GM21367 (cell line): Measurements from ENCODE around the gene ZNF467.

Experiments used
- ATAC-seq: cut with Tn5 transposase; IDR thresholded peaks from one replicate; pipeline ENCODE4 v1.9.1; 2021; ENCODE audit not compliant: unreplicated experiment

The ZNF467 gene

DNA sequence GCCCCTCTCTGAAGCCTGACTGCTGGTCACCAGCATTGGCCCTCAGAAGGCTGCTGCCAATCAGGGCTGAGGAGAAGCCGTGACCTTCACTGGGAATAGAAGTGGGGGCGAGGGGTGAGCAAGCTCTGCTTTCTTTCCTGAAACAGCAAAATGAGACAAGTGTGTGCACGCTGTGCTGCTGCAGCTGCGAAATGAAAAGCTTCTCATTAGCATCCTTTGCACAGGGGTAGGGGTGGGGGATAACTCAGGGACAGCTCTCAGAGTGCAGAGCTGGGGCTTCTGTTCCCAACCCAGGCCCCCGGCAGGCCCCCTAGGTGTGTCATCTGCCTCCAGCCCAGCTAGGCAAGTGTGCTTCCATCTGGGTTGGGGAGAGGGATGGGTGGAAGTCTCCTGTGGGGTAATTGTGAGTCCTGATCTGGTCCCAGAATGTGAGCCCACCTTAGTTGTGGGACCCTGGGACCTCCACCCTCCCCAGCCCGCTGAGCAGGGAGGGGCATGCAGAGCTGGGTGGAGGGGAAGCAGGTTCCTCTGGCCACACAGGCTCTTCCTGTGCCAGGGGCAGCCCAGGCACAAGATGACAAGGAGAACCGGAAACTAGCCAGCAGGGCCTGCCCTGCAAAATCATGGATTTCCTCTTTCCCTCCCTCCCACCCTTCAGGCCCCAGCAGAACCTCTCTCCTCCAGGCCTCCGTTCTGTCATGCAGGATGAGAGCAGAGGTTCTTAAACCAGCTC is 22.2 kb downstream of the ZNF467 start:
- ATAC-seq: no peak

DNA sequence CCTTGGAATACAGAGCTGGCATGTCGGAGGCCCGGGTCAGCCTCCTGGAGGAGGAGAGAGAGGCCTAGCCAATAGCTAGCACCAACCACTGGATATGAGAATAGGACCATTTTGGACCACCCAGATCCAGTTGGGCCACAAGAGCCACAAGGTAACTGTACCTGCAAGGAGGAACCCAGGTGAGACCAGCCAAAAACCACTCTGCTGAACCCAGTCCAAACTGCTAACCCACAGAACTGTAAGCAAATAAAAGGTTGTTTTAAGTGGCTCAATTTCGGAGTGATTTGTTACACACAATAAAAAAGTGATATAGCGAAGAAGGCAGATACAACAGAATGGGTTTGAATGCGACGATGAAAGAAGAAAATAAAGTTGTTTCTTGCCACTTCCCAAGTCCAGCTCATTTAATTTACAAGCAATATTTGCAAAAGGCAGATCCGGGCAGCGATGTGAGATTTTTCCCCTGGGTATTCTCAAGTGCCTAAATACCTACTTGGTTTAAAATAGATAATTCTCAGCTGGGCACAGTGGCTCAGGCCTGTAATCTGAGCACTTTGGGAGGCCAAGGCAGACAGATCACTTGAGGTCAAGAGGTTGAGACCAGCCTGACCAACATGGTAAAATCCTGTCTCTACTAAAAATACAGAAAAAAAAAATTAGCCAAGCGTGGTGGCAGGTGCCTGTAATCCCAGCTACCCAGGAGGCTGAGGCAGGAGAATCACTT is 23.1 kb downstream of the ZNF467 start:
- ATAC-seq: no peak

DNA sequence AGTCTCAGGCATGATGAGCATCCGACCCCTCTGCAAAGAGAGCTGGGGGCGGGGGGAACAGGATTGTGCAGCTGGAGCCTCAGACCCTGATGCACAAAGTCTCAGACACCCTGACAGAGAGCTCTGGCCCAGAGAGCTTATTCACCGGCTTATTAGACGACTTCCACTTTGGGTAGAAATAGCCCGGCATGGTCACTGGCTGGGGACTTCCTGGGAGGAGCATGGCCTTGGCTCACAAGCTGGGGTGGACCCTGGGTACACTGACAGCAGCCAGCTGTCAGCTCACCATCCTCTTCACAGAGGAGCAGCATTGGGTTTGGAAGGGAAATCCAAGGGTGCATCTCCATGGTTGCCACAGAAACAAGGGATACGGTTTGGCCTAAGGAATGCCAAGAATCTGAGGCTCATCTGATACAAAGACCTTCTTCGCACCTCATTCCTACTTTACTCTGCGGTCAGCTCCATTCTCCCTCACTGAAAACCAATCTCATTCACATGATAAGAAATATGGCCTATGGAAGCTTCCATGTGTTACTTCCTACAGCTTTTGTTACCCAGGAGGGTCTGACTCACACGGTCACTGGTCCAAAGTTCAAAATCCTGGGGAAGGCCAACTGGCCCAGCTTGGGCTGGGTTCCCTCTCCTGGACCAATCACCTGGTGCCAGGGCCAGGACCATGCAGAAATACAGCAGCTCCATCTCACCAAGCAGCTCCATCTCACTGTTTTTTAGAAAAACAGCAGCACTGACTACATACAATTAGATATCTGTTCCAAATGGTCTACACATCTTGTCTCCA is 25.1 kb downstream of the ZNF467 start:
- no peak for ATAC-seq

DNA sequence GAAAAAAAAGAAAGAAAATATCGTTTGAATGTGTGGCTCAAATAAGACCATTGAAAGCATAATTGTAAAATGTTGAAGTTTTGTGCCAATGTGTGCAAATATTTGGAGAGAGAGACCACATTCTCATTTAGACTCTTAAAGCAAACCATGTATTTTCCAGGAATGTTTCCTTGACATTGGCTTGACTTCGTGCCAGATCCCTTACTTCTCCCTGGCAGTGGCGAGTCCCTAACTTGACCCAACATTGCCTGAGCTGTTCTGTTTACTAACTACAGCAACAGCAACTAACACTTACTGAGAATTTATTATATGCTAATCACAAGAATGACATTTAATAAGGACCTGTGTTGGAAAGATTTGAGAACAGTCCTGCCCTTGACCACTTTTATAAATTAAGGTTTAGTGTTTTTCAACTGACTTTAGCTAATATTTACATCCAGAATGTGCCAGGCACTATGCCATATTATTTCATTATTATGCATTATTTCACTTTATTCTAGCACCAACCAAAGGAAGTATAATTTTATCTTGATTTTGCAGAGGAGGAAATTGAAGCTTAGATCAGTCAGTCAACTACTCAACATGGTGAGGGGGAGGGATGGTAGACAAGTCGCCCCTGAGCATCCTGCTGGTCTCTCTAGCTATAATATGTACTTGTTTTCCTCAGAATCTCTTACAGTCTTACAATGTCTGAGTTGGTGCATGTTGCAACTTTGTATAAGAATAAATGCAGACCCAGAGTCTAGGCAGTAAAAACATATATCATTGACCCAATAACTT is 29.7 kb downstream of the ZNF467 start:
- no peak for ATAC-seq

DNA sequence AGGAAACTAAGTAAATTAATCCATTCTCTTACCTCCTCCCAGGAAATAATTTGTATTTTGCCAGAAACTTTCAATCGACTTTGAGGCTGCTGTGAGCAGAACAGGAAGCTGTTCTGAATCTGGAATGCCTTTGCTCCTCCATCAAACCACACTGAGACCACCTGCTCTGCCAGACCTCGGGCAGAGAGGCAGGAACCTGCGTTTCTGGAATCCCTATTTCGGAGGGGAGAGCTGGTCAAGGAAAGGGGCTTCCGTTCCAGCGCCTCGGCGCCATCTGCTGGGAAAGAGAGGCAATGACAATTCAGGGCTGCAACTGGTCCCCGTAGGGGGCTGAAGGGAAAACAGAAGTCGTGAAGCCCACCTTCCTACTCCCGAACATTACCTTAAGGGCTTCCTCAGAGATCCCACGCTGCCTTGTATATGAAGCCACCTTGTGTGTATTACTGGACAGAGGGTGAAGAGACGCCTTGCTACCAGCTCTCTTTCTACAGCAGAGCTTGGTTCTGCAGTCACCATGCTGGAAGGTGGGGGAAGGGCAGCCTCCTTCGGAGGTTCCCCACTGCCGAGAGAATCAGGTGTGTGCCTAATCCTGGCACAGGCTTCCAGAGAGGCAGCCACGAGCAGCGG is 31.2 kb downstream of the ZNF467 start:
- no peak for ATAC-seq

DNA sequence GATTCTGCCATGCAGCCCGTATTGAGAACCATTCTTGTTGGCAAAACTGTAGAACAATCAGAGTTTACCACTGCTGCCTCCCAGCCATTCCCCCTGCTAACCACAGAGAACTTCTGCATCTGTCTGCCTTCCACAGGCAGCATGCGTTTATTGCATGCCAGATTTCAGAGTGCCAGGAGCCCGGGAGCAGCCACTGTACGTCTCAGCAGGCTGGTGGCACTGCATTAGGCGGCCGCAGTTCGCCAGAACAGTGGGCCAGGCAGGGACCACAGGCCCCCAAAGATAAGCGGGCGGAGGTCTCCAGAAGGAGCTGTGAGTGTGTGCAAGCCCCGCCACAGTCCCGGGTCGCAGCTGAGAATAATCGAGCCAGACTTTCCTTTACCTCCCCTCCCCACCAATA is 31.8 kb downstream of the ZNF467 start:
- no peak for ATAC-seq

DNA sequence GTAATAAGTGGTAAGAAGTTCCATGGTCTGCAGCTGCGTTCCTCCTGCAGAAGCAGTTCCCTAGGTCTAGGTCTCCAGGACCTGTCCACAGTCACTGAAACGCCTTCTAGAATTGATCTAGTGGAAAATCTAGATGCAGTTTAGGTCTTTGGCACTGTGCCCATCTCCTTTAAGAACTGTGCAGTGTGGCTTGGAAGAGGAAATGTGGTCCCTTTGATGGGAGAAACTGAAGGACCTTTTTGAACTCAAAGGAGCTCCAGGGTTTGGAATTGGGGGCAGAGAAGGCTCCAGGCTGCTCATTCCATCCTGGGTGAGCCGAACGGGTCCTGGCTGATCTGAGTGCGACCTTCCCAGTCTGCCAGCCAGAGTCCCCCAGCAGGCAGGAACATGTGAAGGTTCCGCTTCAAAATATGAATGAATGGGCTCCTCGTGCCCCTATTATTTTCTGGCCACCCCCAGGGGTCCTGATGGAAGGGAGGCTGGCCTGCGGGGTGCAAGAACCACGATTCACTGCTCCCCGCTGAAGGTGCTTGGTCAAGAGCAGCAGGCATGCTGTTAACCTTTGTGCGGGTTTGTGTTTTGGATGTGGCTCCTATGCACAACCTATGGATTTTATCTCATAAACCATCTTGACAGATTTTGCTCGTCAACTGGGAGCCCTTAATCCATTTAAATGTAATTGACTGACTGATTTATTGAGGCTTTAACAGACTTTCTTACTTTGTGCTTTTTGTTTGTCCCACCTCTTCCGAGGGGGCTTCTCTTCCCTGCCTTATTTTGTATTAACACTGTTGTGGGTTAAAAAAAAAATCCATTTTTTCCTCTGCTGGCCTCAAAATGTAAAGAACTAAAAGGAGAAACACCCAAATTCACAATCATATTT is 36.7 kb downstream of the ZNF467 start:
- ATAC-seq: no peak

DNA sequence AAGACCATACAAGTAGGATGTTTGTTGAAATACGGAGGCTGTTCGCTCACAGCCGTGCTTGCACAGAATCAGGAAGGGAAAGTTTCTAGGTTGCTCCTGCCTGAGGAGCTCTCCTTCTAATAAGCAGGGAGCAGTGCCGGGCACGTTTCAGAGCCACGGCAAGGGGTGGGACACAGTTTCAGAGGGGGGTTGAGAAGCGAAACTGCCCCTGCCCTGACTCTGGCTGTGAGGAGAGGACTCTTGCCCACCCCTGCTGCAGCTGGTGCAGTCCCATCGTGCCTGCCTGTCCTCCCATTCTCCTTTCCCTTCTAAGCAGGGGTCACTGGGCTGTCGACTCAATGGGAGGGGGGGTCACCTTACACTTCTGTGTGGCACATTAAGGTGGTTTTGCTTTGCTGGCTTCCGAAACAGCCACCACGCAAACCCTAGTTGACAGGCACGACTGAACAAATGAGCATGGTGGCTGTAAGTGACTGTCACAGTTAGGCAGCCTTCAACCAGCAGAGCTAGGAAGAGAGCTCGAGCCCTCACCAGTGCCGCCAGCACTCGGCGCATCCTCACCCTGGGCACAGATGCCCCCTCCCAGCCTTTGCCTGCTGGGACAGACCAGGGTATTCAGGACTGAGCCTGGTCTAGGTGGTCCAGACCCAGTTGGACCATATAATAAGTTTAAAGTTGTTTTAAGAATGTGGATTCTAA is 37.5 kb downstream of the ZNF467 start:
- ATAC-seq: no peak

DNA sequence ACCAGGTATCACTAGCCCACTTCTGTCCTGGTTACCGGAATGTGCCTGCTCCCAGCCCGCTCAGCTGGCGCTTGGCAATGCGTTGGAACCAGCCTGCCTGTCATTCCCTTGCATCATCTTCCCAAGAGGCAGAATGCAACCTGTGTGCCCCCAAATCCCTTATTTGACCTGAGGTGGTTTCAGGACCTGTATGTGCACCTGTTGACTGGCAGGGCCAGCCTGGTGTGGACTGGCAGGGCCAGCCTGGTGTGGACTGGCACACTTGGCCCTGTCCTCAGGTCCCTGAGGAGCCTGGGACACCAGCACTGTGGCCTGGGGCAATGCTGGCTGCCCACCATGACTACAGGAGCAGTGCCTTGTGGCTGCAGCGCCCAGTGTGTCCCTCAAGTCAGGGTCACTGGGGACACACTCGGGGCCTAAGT is 38.2 kb downstream of the ZNF467 start:
- no peak for ATAC-seq

DNA sequence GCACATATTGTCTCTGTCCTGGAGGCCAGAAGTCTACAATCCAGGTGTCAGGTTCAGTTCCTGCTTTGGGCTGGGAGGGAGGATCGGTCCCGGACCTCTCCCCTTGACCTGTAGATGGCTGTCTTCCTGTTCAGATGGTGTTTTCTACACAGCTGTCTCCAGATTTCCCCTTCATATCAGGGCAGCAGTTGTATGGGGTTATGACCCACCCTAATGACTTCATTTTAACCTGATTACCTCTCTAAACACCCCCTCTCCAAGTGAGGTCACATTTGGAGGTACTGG is 38.7 kb downstream of the ZNF467 start:
- ATAC-seq: no peak

DNA sequence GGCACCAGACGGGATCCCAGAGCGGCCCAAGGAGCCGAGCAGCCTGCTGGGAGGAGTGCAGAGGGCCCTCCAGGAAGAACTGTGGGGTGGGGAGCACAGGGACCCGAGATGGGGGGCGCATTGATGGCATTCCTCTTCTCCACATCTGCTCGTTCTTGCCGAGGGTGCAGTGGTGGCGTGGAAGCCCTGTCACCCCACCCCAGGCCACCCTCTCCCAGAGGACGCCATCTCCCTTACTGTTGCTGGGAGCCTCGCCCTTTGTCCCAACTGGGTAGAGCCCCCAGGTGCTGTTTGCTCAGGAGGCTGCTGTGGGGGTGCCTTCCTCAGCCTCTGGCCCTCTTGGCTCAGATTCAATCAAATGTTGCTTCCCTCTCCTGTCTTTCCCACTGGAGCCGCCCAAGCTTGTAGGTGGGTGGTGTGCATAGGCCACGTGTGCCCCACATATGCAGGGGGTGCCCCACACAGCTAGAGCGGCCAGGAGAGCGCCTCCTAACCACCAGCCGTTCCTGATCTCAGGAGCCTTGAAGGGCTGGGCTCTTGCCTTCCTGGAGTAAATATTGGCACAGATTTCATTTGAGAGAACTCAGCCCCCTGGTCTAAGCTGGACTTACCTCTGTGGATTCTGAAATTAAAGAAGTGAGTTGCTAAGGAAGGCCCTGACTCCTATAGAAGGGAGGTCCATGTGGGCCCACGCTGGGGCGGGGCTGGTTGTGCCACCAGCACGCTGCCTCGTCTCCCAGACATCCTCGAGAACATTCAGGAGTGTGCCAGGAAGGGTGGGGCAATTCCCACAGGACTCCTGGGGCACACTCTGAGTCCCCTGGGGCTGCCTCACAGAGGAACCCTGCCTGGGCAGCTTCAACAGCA is 39.2 kb downstream of the ZNF467 start:
- no peak for ATAC-seq

DNA sequence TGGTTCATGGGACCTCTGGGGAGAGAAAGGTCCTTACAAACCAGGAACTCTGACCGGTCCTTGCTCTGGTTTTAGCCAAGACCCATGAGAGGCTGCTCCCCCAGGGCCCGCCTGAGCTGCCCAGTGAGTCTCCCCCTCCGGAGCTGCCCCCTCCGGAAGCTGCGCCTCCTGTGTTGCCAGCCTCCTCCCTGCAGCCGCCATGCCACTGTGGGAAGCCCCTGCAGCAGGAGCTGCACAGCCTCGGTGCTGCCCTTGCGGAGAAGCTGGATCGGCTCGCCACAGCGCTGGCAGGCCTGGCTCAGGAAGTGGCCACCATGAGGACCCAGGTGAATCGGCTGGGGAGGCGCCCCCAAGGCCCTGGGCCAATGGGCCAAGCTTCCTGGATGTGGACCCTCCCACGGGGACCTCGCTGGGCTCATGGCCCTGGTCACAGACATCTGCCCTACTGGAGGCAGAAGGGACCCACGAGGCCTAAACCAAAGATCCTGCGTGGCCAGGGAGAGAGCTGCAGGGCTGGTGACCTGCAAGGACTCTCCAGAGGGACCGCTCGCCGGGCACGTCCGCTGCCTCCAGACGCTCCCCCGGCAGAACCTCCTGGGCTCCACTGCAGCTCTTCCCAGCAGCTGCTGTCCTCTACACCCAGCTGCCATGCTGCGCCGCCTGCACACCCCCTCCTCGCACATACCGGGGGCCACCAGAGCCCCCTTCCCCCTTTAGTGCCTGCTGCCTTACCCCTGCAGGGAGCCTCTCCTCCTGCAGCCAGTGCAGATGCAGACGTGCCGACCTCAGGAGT is 40.1 kb downstream of the ZNF467 start:
- ATAC-seq: no peak

DNA sequence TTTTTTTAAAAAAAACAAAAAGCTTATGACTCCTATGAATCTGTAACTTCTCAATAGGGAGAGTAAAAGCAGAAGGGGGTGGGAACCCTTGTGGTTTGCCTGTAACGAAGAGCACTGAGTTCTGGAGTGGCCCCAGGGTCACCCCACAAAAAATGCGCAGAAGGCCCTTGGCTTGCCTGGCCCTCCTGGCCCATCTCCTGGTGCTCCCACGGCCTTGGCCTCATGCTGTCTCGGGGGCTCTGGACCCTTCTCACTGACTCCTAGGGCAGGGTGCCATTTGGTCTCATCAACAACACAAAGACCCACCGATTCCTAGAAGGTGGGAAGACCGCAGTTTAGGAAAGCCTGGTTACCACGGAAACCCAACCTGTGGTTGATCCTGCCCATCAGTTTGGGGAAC is 40.8 kb downstream of the ZNF467 start:
- no peak for ATAC-seq

DNA sequence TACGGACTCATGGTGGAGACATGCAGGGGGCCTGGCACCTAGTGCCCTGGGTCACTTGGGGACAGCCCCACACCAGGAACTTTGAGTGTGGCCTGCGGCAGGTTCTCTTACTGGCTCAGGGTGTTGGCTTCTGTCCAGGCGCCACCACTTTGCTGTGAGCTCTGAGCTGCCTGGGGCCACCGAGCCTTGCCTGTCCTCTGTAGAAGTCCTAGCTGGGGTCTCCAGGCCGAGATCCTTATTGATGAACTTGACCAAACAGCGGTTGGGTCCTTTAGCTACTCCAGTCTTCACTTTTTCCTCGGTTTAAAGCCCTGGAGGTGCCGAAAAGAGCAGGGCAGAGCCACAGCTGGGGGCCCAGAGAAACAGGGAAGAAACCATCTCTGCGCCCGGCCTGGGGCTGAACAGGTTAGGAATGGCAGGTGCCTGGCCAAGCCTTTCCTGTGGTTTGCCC is 41.3 kb downstream of the ZNF467 start:
- ATAC-seq: no peak

DNA sequence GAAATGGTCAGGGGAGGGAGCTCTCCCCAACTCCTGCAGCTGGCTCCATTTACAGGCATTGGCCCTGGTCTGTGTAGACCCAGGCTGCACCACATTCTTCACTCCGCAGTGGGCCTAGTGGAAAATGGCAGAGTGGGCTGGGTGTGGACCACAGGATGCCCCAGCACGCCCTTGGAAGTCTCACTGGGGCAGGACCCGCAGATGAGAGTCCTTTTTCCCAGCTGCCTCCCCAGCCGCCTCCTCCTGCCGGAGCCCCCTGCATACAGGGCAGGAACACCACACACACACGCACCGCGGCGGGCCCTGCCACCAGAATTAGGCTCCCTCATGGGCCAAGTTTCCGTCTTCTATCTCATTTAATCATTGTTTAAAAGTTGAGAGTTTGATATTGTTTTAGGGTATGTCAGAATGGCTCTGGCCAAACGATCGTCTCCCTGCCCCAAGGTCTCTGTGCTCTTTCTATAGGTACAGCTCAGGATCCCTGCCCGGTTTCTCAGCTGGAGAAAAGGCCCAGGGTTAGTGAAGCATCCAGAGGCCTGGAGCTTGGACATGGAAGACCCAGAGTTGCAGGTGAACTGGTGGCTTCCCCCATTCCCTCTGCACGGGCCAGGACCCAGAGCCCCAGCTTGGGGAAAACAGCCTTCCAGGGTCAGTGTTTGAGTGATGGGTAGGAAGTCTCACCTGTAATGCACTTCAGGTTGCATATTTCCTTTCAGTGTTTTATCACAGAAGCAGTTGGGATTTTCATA is 42.0 kb downstream of the ZNF467 start:
- ATAC-seq: no peak

DNA sequence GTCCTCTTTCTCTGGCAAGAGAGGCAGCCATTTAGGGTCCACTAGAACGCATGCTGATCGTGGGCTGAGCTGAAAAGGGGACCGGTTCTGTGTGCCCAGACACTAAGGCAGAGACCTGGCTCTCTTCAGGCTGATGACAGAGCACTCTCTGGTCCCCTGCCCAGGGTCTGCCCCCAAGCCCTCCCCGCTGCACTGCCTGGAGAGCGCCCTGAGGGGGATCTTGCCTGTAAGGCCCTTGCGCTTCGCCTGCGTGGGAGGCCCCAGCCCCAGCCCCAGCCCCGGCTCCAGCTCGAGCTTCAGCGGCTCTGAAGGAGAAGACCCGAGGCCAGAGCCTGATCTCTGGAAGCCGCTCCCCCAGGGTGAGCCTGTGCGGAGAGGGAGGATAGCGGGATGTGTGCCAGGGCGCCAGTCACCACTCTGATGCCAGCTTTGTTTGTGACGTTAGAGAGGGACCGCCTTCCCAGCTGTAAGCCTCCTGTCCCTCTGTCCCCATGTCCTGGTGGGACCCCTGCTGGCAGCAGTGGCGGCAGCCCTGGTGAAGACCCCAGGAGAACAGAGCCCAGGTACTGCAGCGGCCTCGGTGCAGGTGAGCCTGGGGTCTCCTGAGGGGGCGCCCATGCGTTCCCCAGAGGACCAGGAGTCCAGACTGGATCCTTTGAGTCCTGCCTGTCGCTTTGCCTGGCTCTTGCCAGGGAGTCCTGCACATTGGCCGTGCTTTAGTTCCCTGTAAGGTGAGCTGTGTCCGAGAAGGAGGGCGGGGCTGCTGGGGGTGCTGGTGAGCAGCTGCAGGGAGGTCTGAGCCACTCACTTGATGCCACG is 43.2 kb downstream of the ZNF467 start:
- no peak for ATAC-seq
